HUES64 (cell line): ENCODE measurements around the gene NGLY1.
A peak's percentile ranks its signal among the peaks of the same experiment; 100 is the strongest.

ENCODE experiments used
- H3K27ac ChIP-seq: 2 replicates; pipeline ENCODE4 v1.7.0; 2013; ENCODE audit warnings: low read depth, low read length, inconsistent platforms
- H3K27me3 ChIP-seq: 2 replicates; pipeline ENCODE4 v1.6.1; 2013; ENCODE audit warnings: mild to moderate bottlenecking, low read length; ENCODE audit not compliant: insufficient read depth
- H3K36me3 ChIP-seq: 2 replicates; pipeline ENCODE4 v1.6.1; 2013; ENCODE audit warnings: mild to moderate bottlenecking, low read length; ENCODE audit not compliant: insufficient read depth
- H3K4me1 ChIP-seq: 2 replicates; pipeline ENCODE4 v1.6.1; 2013; ENCODE audit warnings: mild to moderate bottlenecking, low read length, moderate library complexity; ENCODE audit not compliant: insufficient read depth
- H3K4me3 ChIP-seq: 2 replicates; pipeline ENCODE4 v1.5.1; 2013; ENCODE audit warnings: mild to moderate bottlenecking, low read length, moderate library complexity
- H3K9ac ChIP-seq: 2 replicates; pipeline ENCODE4 v1.6.1; 2013; ENCODE audit warnings: mild to moderate bottlenecking, low read depth, low read length
- H3K9me3 ChIP-seq: 2 replicates; pipeline ENCODE4 v1.6.1; 2013; ENCODE audit warnings: low read depth, low read length; ENCODE audit not compliant: insufficient read depth
- WGBS: fragments of 150-250, 120-280 bp; methylation state at CpG from one replicate; pipeline ENCODE4 v1.1.7; 2013; ENCODE audit warnings: missing lambda C conversion rate; 5-methylcytosine and 5-hydroxymethylcytosine counted together

The NGLY1 gene

DNA sequence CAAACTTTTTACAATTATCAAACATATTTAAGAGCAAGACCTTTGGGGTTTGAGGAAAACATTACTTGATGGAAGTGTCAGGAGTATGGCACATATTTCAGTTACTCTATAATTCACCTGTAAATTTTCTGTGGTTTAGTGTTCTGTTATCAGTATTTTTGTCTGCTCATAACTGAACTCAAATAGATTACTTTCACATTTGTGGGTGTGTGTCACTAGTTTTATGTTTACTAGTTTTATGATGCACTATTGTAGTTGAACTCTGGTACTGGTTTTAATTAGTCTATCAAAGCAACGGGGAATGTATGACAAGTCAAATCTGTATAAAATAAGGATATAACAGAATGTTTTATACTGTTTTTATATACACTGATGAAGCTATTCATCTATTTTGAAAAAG lies 33.9 kb upstream of the NGLY1 start:
- WGBS: 100% methylated on average over 1 of the region's 1 CpG
- H3K4me3 ChIP-seq: no peak overlapping the region
- no peaks in the 10 kb centered on the region for H3K9me3 ChIP-seq
- no peaks in the 10 kb centered on the region for H3K27me3 ChIP-seq
- no peaks in the 10 kb centered on the region for H3K36me3 ChIP-seq
- no peak overlapping the region for H3K9ac ChIP-seq
- peaks cover 24% of the 10 kb centered on the region for H3K4me1 ChIP-seq
- no peak overlapping the region for H3K27ac ChIP-seq

DNA sequence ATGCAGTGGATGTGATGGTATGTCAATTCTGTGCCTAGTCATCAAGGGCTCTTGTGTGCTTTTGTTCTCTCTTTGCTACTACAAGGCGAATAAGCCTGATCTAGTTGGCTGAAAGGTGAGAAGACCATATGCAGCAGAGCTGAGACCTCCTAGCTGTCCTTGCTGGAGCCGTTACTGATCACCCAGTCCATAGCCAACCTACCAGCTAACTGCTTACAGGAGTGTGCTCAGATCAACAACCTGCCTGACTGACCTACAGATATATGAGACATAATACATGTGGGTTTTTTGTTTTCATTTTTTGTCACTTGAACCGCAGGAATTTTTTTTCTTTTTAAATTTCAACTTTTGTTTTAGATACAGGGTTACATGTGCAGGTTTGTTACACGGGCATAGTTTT lies 29.4 kb upstream of the NGLY1 start:
- H3K9me3 ChIP-seq: no peaks in the 10 kb centered on the region
- no peaks in the 10 kb centered on the region for H3K36me3 ChIP-seq
- no peak overlapping the region for H3K27ac ChIP-seq
- peaks cover 3% of the 10 kb centered on the region; the same call in 1 of the 2 replicates for H3K4me1 ChIP-seq
- no peak overlapping the region for H3K9ac ChIP-seq
- H3K27me3 ChIP-seq: no peaks in the 10 kb centered on the region
- no peak overlapping the region for H3K4me3 ChIP-seq
- 89% methylated on average over 4 of the region's 4 CpGs for WGBS

DNA sequence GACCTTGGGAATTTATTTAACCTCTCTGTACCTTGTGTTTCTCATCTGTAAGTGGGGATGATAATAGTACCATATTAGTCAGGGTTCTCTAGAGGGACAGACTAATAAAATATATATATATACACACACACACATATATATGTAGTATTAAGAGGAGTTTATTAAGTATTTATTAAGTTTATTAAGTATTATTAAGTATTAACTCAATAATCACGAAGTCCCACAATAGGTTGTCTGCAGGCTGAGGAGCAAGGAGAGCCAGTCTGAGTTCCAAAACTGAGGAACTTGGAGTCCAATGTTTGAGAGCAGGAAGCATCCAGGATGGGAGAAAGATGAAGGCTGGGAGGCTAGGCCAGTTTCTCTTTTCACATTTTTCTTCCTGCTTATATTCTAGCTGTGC lies 21.4 kb upstream of the NGLY1 start:
- H3K4me1 ChIP-seq: no peaks in the 10 kb centered on the region
- H3K27ac ChIP-seq: no peak overlapping the region
- H3K36me3 ChIP-seq: no peaks in the 10 kb centered on the region
- H3K9me3 ChIP-seq: no peaks in the 10 kb centered on the region
- H3K4me3 ChIP-seq: no peak overlapping the region
- H3K27me3 ChIP-seq: no peaks in the 10 kb centered on the region
- 85% methylated on average over 1 of the region's 1 CpG for WGBS
- no peak overlapping the region for H3K9ac ChIP-seq

DNA sequence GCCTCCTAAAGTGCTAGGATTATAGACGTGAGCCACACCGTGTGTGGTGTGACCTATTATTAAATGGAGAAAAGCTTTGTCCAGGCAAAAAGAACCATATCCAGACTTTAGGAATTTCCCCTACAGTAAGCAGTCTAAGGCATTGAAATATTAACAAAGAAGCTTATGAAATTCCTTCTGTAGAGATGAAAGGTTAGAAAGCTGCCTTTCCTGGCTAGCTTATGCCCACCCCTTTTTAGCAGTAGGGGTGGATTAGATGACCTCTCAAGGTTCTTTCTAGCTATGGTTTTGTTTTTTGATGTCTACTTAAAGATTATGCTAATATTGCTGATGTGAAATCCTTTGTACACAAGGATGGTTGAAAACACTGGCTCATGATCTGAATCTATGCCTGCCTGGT lies 20.6 kb upstream of the NGLY1 start:
- no peak overlapping the region for H3K4me3 ChIP-seq
- H3K27ac ChIP-seq: no peak overlapping the region
- 90% methylated on average over 2 of the region's 2 CpGs for WGBS
- H3K4me1 ChIP-seq: no peaks in the 10 kb centered on the region
- H3K27me3 ChIP-seq: no peaks in the 10 kb centered on the region
- no peaks in the 10 kb centered on the region for H3K9me3 ChIP-seq
- H3K36me3 ChIP-seq: no peaks in the 10 kb centered on the region
- no peak overlapping the region for H3K9ac ChIP-seq

DNA sequence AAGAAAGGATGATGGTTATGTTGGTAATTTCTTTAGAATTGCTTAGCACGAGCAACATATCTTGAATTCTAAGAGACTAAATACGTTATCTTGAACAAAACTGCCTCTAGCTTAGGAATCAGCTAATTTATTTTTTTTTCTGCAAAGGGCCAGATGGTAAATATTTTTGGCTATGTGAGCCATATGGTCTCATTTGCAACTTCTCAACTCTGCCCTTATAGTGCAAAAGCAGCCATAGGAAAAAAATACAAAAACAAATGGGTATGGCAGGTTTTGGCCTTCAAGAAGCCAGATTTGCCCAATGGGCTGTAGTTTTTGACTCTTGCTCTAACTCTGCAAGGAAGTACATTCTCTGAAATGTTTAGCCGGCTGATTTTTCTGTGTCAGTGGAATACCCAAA lies 18.5 kb upstream of the NGLY1 start:
- no peak overlapping the region for H3K9ac ChIP-seq
- no peak overlapping the region for H3K4me3 ChIP-seq
- 100% methylated on average over 3 of the region's 3 CpGs for WGBS
- no peaks in the 10 kb centered on the region for H3K4me1 ChIP-seq
- H3K36me3 ChIP-seq: no peaks in the 10 kb centered on the region
- H3K27me3 ChIP-seq: no peaks in the 10 kb centered on the region
- no peaks in the 10 kb centered on the region for H3K9me3 ChIP-seq
- no peak overlapping the region for H3K27ac ChIP-seq

DNA sequence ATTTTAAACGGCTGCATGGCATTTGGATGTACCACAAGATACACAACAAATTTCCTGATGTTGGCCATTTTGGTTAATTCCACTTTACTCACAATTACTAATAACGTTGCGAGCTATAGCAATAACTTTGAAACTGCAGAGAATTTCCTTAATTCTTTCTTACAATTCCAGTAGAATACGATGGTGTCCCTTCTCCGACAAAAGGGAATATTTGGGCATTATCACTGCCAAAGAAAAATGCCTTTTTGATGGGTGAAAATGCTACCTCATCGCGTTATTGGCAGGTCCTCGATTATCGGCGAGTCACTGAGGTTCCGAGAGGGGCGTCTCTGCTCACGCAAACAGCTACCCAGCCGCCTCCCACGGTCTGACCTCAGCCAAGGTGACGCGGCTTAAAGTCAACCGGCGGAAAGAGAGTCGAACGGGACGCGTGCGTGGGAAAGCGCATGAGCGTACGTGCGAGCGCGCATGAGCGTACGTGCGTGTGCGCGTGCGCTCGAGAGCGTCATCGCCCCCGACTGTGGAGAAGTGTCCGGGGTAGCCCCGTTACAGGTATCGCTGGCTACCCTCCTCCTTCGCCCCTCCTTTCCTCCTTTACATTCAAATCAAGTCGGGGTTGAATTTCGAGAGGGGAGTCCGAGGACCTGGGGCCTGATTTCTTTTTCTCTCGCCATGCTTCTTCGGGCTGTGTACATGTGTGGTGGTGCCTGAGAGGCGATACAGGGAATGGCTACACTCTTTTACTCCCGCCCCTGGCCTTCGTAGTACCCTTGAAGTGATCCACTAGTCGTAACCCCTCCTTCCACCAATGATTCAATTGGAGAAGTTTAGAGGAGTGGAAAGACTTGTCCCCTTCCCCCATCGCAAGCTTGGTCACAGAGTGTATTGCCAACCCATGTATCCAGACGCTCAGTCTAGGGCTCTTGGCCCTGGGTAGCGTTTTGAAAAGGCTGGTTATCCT lies 6.6 kb upstream of the NGLY1 start, which contains the start of gene OXSM:
TSS of gene OXSM (plus strand) at position 495 of the 961 bp plus-strand sequence. CDS start 931 bp downstream, outside the sequence.
- 9% methylated on average over 52 of the region's 56 CpGs for WGBS

DNA sequence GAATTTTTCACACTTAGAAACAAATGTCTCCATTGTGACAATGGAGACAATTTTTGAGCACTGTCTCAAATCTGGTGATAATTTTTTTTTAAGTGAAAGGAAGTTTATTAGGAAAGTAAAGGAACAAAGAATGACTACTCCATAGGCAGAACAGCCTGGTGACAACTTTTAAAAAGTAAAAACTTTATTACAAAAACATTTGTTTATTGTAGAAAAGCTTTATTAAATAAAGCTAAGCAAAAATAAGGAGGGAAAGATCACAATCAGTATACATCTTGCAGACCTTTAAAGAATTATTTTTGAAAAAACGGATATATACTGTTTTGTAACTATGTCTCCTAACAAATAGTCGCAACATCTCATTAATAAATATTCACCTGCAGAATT lies 6.0 kb upstream of the NGLY1 start:
- 64% methylated on average over 2 of the region's 2 CpGs for WGBS
- no peaks in the 10 kb centered on the region for H3K9me3 ChIP-seq
- no peak overlapping the region for H3K27ac ChIP-seq
- H3K27me3 ChIP-seq: peaks cover 10% of the 10 kb centered on the region; the same call in 1 of the 2 replicates
- H3K9ac ChIP-seq: peak overlapping the region; percentile 48; the same call in 1 of the 2 replicates
- peaks cover 12% of the 10 kb centered on the region for H3K4me1 ChIP-seq
- peak overlapping the region; percentile 59 for H3K4me3 ChIP-seq
- H3K36me3 ChIP-seq: no peaks in the 10 kb centered on the region

More for the DNA sequence above, 6.6 kb upstream of the NGLY1 start, which contains the start of gene OXSM:
- H3K9ac ChIP-seq: peak within 1 kb of the TSS; percentile 48; the same call in 1 of the 2 replicates
- H3K9me3 ChIP-seq: no peaks in the 10 kb centered on the region
- H3K36me3 ChIP-seq: no peaks in the 10 kb centered on the region
- H3K4me3 ChIP-seq: peak within 1 kb of the TSS; percentile 59
- H3K4me1 ChIP-seq: peaks cover 12% of the 10 kb centered on the region
- peaks cover 3% of the 10 kb centered on the region; the same call in 1 of the 2 replicates for H3K27me3 ChIP-seq
- peak within 1 kb of the TSS; percentile 29 for H3K27ac ChIP-seq

DNA sequence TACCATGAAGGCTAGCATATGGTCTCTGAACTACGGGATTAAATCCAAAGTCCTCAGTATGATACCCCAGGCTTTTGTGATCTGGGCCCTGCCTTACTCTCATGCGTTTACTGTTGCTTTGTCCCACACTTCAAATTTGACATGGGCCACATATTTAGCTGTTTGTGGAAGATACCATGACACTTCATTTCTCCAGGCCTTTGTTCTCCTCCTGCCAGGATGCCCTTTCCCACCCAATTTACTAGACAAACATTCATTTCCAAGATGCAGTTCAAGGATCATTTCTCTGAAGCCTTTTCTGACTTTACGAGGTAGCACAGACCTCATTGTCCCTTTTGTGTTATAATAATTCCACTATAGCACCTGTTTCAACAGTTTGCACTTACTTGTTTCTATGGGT lies 4.4 kb upstream of the NGLY1 start:
- Histone ChIP-seq H3K36me3 (no peaks in the 10 kb centered on the region), H3K4me1 (peaks cover 12% of the 10 kb centered on the region), H3K9me3 (no peaks in the 10 kb centered on the region), H3K9ac (no peak overlapping the region), H3K27me3 (peaks cover 13% of the 10 kb centered on the region; the same call in 1 of the 2 replicates), H3K4me3 (no peak overlapping the region), H3K27ac (no peak overlapping the region)
- WGBS: 94% methylated on average over 3 of the region's 3 CpGs

DNA sequence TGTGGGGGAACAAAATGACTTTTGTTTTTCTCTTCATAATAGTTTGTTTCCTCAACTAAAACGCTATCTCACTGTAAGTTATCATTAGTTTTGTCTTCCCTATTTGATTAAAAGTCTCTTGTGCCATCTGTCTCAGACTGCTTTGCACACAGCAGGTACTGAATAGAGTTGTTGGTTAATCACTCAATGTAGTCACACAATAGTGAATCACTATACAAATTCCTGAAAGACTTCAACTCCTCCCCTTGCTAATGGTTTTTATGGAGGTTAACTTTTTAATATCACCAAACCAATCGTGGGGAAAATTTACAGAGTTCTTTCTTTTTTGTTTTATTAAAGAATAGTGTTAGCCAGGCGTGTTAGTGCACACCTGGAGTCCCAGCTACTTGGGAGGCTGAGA lies 2.6 kb upstream of the NGLY1 start:
- Histone ChIP-seq H3K9ac (no peak overlapping the region), H3K27me3 (peaks cover 13% of the 10 kb centered on the region; the same call in 1 of the 2 replicates), H3K27ac (no peak overlapping the region), H3K4me3 (no peak overlapping the region), H3K9me3 (no peaks in the 10 kb centered on the region), H3K4me1 (peaks cover 23% of the 10 kb centered on the region), H3K36me3 (no peaks in the 10 kb centered on the region)
- WGBS: 76% methylated on average over 3 of the region's 3 CpGs

DNA sequence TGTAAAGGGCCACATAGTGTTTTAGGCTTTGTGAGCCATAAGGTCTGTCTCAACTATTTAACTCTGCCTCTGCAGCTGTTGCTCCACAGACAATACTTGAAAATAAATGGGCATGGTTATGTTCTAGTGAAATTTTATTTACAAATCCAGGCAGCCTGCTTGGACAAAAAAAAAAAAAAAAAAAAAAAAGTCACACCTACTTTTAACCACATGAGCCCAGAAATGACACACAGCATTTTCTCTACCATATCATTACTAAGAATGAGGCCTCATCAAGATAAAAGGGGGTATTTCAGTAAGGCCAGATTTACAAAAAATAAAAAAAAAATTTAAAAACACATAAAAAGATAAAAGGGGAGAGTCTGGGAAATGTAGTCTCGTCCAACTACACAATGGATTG lies 1.7 kb upstream of the NGLY1 start:
- H3K4me1 ChIP-seq: peaks cover 23% of the 10 kb centered on the region
- no peak overlapping the region for H3K27ac ChIP-seq
- H3K27me3 ChIP-seq: peaks cover 13% of the 10 kb centered on the region; the same call in 1 of the 2 replicates
- H3K4me3 ChIP-seq: no peak overlapping the region
- WGBS: no CpG with 5 or more reads among the region's 1 CpG
- H3K9me3 ChIP-seq: no peaks in the 10 kb centered on the region
- no peaks in the 10 kb centered on the region for H3K36me3 ChIP-seq
- no peak overlapping the region for H3K9ac ChIP-seq

DNA sequence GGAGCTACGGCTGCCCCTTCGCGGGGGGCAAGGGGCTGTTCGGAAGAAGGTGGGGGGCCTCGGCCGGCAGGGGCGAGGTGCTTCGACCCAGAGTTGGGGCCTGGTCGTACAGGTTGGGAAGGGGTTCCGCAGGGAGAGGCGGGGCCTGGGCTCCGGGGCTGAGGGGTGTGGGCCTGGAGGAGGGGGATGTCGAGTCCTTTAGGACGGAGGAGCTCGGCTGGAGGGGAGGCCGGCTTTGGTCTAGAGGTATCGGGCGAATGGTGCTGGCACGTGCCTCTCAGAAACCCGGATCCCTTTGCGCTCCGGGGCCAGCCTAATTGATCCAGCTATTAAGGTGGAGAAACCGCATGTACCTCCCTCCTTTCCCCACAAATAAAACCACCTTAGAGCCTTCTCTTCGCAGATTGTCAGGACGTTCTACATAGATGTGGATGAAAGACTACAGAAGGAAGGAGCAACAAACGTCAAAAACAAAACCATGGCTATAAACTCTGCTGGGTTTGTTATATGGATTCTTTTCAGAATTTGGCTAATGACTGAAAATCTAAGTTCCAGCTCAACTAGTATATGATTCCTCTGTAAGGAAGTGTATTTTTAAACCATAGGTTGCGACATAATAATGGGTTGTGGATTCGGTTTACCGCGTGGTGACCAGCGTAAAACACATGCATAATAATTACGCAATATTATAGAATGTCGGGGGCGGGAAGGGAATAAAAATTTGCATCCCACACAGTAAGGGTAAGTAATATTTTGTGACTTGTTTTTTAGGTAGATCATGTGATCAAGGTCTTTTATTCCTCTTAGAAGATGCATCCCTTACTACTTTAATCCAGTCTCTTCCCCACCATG lies 644 bp upstream of the NGLY1 start:
- WGBS: 22% methylated on average over 31 of the region's 34 CpGs
- Histone ChIP-seq H3K27me3 (peaks cover 13% of the 10 kb centered on the region; the same call in 1 of the 2 replicates), H3K36me3 (no peaks in the 10 kb centered on the region), H3K4me1 (peaks cover 18% of the 10 kb centered on the region), H3K27ac (no peak overlapping the region), H3K9me3 (no peaks in the 10 kb centered on the region), H3K4me3 (peak overlapping the region; percentile 61), H3K9ac (0 out of 2 replicates have a peak overlapping the region, but pooled peaks have one; percentile 10)
